Activated CD8-positive, alpha-beta memory T cell treated with anti-CD3 and anti-CD28 coated beads for 36 hours (primary cell): ENCODE results near the gene ZNG1A. TPM values are rescaled to one million over a fixed set of nuclear protein-coding genes. Genes with fewer than 3 reads are reported as not detected.
"Not testable (repeated sequence)": the region's sequence is repeated elsewhere in the genome, so short reads cannot be mapped to it uniquely, and the experiment has no call there.

Experiments used
- CTCF ChIA-PET: fragments of 350-600 bp; sonication (Branson Sonifier 250); formaldehyde crosslinking; loops from one replicate; lab custom pipeline; 2021; ENCODE audit warnings: antibody characterized with exemption; lab: Charles Lee
- POLR2A ChIA-PET: fragments of 350-600 bp; sonication (Branson Sonifier 250); formaldehyde crosslinking; loops from one replicate; lab custom pipeline; 2021; ENCODE audit warnings: antibody characterized with exemption; lab: Charles Lee
- total RNA-seq, 2 experiments: library from RNA; stranded (reverse); gene quantifications; one replicate each; pipeline ENCODE4 v1.2.3, GENCODE V29; 2021

ZNG1A gene
- total RNA-seq, 2 experiments from 2014 or later: 50.7 to 52.7 TPM

GRCh38 chr9:209143-209758, 30.4 kb upstream of the ZNG1A start:
- ChIA-PET POLR2A (no interaction called here), CTCF (no interaction called here)

DNA sequence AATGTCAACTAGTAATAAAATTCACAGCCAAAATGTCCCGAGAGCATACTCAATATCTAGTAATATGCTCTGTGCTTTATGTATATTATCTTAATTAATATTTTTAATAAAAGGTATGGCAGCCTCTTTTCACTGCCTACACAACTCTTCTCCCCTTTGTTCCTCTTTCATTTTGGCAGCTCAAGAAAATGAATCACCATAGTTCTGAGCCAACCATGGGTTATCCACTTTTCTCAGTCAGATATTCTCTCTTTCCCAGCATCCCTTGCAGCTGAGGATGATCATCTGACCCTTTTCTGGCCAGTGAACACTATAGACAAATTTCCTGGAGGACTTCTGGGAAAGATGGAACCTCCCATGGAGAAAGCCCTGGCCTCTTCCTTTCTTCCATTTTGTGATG, 27.6 kb upstream of the ZNG1A start:
- CTCF ChIA-PET: no interaction called here
- POLR2A ChIA-PET: no interaction called here

GRCh38 chr9:199601-200000, 20.7 kb upstream of the ZNG1A start:
- CTCF ChIA-PET, POLR2A ChIA-PET: not testable (repeated sequence)

DNA sequence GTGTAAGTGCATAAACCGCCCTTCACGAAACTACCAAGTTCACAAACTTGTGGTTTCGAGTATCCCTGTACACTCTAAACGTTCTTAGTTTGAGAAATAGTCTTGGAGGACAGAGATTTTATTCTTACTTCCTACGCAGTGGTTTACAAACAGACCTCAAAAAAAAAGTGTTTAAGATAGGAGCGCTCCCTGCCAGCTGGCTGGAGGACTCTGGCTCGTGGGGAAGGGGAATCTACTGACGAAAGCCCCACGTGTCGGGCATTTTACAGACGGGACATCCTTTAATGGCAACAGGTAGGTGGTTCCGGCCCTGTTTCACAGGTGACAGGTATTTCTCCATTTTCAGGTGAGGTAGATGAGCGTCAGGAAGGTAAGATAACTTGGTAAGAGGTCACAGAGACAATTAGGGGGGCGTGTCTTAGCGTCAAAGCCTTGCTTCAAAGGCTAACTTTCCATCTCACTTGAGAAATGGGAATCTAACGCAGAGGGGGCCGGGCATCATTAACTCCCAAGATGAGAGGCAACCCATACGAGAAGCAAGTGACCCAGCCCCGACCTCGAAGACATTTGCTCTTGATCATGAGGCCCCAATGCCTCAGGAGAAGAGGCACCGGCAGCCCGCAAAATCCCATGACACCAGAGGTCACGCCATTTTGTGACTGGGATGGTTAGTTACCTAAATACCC, 573 bp downstream of the ZNG1A start:
- CTCF ChIA-PET, POLR2A ChIA-PET: not testable (repeated sequence)

- POLR2A ChIA-PET, CTCF ChIA-PET: not testable (repeated sequence)
Measured at GRCh38 chr9:169757-170156, 9.1 kb downstream of the ZNG1A start.

GRCh38 chr9:159871-160270, 19.0 kb downstream of the ZNG1A start:
- CTCF ChIA-PET, POLR2A ChIA-PET: not testable (repeated sequence)

- CTCF ChIA-PET, POLR2A ChIA-PET: not testable (repeated sequence)
Measured at GRCh38 chr9:151173-151572, 27.7 kb downstream of the ZNG1A start.

GRCh38 chr9:139880-140279, 39.0 kb downstream of the ZNG1A start:
- CTCF ChIA-PET, POLR2A ChIA-PET: not testable (repeated sequence)

DNA sequence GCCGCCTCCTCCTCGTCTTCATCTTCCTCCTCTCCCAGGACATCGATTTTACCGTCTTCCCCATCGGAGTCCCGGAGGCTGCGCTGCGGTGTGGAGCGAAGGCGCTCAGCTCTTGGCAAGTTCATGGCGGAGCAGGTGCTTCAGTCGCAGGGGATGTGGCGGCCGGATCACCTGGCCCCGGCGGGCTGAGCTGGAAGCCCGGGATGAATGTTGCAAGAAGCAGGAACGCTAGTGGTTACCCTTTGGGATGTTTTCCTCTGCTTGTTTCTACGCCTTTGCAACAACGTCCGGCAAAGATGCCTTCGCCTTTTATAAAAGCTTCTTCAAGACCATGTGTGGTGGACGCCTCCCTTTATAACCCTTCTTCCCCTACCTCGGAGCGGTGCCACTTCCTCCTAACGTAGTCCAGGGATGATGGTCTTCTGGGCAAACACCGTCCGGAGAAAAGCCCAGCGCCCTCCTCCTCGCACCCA, 60.8 kb downstream of the ZNG1A start, which contains the start of gene FOXD4:
Gene FOXD4 (minus strand): TSS at position 423 of the 473 bp plus-strand sequence. CDS start 298 bp downstream, at position 125.
- POLR2A ChIA-PET, CTCF ChIA-PET: not testable (repeated sequence)

DNA sequence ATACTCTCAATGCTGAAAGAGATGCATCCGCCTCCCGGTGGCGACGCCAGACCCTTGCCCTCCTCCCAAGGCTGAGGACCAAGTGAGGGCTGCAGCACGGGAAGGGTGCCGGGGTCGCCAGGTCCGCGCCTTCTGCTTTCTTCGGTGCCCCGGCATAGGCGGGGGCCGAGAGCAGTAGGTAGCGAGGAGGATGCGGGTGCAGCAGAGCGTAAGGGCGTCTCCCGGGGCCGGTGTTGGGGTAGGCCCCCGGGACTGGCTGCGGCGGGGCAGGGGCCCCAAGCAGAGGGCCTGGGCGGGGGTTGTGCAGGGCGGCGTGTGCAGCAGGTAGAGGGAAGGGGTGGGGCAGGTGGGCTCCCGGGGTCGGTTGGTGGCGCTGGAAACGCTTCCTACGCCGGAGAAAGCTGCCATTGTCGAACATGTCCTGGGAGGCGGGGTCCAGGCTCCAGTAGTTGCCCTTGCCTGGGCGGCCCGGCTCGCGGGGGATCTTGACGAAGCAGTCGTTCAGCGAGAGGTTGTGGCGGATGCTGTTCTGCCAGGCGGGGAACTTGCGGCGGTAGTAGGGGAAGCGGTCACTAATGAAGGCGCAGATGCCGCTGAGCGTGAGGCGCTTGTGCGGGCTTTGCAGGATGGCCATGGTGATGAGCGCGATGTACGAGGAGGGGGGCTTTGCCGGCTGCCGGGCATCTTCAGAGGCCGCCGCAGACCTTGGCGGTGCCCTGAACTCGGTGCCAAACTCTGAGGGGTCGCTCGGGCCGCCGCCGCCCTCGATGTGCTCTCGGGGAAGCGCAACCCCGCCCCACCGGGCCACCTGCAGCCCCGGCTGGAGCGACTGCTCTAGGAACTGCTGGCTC, 61.5 kb downstream of the ZNG1A start:
- POLR2A ChIA-PET, CTCF ChIA-PET: not testable (repeated sequence)

DNA sequence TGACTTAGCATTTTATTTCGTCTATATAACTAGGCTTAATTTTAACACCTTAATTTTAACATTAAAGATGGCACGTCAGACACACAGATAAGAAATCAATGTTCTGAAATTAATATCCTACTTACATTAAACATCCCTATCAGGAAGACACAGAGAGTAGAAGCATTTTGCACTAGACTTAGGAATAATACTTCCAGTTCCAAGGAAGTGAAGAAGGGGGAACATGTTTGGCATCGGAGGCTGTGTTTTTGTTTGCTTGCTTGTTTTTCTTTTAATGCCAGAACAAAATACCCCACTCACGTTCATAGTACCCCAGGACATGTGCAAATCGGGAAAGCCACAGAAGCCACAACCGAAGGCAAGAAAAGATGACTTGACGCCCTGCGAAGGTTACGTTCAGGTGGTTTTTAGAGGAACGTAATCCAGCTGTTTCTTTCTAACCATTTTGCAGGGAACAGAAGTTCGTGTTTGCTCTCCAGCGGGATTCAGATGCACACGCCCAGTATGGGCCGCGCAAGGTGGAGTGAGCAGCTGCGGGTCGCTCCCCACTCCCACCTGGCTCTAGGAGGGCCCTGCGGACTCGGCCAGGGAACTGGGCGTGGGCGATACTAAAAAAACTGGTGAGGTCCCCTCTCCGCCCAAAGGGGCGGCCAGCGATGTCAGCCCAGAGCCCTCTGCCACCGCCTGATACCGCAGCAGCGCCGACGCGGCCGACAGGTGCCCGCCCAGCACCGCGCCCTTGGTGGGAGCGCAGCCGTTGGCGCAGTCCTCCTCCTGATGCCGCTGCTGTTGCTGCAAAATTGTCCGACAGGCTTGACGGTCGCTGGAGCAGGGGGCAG, 62.4 kb downstream of the ZNG1A start:
- CTCF ChIA-PET, POLR2A ChIA-PET: not testable (repeated sequence)

DNA sequence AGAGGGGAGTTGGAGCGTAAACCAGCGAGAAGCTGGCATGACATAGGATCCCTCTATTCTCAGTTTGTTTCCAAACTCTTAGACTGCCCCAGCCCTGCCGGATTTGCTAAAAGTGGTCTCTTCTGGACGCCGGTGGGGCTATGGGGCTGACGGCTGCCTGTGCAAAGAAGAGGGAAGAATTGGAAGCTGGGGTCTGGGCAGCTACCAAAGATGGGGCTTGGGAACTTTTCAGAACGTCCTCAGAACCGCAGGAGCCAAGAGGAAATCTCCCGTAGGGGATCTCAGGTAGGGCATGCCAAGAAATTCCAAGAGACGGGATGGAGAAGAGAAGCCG, 63.8 kb downstream of the ZNG1A start:
- CTCF ChIA-PET, POLR2A ChIA-PET: not testable (repeated sequence)

GRCh38 chr9:114267-115117, 64.4 kb downstream of the ZNG1A start:
- CTCF ChIA-PET, POLR2A ChIA-PET: not testable (repeated sequence)

DNA sequence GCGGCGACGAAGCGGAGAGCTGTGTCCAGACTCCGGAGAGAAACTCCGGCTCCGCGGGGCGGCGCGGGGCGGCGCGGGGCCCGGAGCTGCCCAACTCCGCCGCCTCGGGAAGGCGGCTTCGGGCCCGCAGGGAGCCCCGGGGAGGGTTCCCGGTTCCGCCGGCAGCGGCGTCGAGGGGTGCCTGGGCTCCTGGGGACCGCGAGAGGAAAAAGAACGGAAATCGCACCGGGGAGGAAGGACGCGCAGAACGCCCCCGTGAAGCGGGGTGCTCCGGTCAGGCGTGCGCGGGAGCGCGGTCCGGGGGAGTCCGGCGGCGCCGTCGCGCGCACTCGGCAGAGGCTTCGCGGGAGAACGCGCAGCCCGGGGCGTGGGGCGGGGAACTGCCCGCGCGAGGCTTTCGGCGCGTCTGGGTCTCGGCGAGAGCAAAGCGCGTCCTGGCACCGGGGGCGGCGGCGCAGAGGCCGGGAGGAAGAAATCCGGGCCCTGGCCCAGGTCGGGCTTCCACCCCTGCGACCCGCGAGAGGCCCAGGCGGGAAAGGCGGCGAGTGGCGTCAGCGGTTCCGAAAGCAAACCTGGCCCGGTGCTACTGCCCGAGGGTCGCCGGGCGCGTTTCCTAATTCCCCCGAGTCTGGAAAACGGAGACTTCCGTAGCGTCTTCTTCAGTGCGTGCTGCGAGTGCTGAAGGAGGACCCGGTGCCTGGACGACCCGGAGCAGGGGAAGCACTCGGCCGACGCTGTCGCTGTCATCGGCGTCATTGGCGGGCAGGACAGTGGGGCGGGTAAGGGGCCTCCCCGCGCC, 65.2 kb downstream of the ZNG1A start:
- POLR2A ChIA-PET, CTCF ChIA-PET: not testable (repeated sequence)

DNA sequence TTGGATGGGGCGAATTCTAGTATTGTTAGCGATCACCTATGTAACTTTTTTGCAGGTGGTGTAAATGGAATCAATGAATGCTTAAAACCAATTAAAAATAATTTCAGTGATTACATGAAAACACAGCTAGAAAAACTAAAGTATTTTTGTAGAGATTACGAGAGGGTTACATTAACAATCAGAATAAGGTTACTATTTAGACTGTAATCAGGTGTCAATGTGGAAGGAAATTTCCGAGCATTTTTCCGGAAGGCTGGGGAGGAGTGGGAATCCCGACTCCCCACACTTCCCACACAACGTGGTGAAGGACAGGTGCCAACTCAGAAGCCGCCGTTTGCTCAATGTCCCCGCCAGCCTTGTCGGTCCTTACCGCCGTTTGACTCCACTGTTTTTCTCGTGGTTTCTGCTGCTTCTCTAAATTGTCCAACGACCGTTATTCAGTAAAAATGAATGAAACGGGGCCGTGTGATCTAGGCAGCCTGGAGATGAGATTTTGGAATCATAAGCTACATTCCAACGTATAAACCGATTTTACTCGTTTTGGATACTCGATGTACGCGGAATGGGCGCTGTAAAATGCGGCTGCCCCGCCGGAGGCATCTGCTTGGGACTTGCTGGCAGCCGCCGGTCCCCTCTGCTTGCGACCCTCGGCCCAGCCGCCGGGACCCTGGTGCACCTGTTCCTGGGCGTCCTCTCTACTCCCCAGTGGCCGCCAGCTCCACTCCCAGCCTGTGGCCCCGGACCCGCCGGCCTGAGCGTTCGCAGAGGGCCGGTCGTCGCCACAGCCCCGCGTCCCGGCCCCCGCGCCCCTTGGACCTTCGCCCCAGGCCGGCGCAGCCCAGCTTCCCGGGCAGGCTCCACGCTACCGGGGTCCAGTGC, 66.0 kb downstream of the ZNG1A start:
- CTCF ChIA-PET, POLR2A ChIA-PET: not testable (repeated sequence)

GRCh38 chr9:110672-111071, 68.2 kb downstream of the ZNG1A start:
- CTCF ChIA-PET, POLR2A ChIA-PET: not testable (repeated sequence)

DNA sequence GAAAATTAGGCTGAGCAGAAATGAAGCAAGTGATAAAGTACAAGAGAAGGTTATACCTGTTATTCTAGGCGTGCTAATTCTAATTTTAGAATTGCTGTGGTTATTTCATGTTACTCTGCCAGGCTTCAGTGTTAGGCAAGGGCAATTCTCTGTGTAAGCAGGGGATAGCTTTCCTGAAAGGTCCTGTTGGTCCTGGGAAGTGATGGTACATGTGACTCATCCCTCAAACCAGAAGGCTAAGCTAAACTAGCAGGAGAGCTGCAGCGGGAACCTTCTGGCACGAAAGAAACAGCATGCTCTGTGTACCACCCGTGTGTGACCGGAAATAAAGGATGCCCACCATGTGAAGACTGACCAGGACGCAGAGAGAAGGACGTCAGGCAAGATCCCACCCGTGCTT, 69.3 kb downstream of the ZNG1A start:
- CTCF ChIA-PET: not testable (repeated sequence)

More for the DNA sequence above, 69.3 kb downstream of the ZNG1A start:
- POLR2A ChIA-PET: not testable (repeated sequence)
